Cardiac muscle cell (in vitro differentiated cells and primary cell): ENCODE measurements around the gene PLEKHG4. TPM values are rescaled to one million over a fixed set of nuclear protein-coding genes. Genes with fewer than 3 reads are reported as not detected.

ENCODE experiments used
- DNase-seq, 2 donors: peaks; one replicate each; pipeline versions ENCODE4 v3.0.0 to v3.0.0-alpha.2; 2010 to 2017; ENCODE audit warnings: low read depth in 1 of 2, low spot score in 1 of 2
- H3K27ac ChIP-seq: fragments of 200-600 bp; sonication (generic); 2 replicates; pipeline ENCODE4 v1.5.1; 2016
- H3K27me3 ChIP-seq: fragments of 200-600 bp; sonication (generic); 2 replicates; pipeline ENCODE4 v1.6.0; 2016; ENCODE audit warnings: control low read depth
- H3K36me3 ChIP-seq: fragments of 200-600 bp; sonication (generic); 2 replicates; pipeline ENCODE4 v1.5.1; 2016; ENCODE audit warnings: control low read depth
- H3K4me1 ChIP-seq: fragments of 200-600 bp; sonication (generic); 2 replicates; pipeline ENCODE4 v1.8.1; 2017; ENCODE audit warnings: low read depth, mild to moderate bottlenecking, mixed run types
- H3K4me3 ChIP-seq: fragments of 200-600 bp; sonication (generic); 2 replicates; pipeline ENCODE4 v1.5.1; 2016; ENCODE audit warnings: mild to moderate bottlenecking
- H3K9me3 ChIP-seq: fragments of 200-600 bp; sonication (generic); 2 replicates; pipeline ENCODE4 v1.5.1; 2017; ENCODE audit warnings: low read depth, mild to moderate bottlenecking, control low read depth
- CTCF ChIP-seq: IDR thresholded peaks from 2 replicates; pipeline ENCODE4 v1.5.1; 2012; ENCODE audit warnings: low read depth, mild to moderate bottlenecking, low read length
- polyA plus RNA-seq: library from polyadenylated mRNA; unstranded; fragments of >200 nt; fragmentation: Nextera tagmentation; extraction: Ambion mirVana; gene quantifications from 2 replicates; pipeline ENCODE4 v1.2.1, GENCODE V29; 2016
- total RNA-seq: library from RNA; depleted of rRNA; stranded (reverse); fragments of >200 nt; gene quantifications from 2 replicates; pipeline ENCODE4 v1.2.3, GENCODE V29; 2016

The PLEKHG4 gene
- total and polyA plus RNA-seq, 2 experiments from 2014 or later = 1.0 to 6.8 TPM

- no peaks in the 10 kb centered on the region for H3K9me3 ChIP-seq
- peaks cover 14% of the 10 kb centered on the region for H3K27me3 ChIP-seq
- H3K27ac ChIP-seq = no peak overlapping the region
- DNase-seq = no peak
- peaks cover 5% of the 10 kb centered on the region for H3K4me1 ChIP-seq
- no peak for TF ChIP-seq CTCF
- peak overlapping the region; percentile 58 for H3K4me3 ChIP-seq
- H3K36me3 ChIP-seq = no peaks in the 10 kb centered on the region
Observed at GRCh38 chr16:67248073-67248400, 31.3 kb upstream of the PLEKHG4 start.

GRCh38 chr16:67248401-67249177, 30.7 kb upstream of the PLEKHG4 start, which contains the start of gene SLC9A5:
SLC9A5 (plus strand) TSS chr16:67248979; CDS start chr16:67249015, 36 bp downstream.
- DNase-seq = peak in 1 of 2 donors; percentile 58
- Histone ChIP-seq H3K4me3 (peak within 1 kb of the TSS; percentile 58), H3K27me3 (peaks cover 14% of the 10 kb centered on the region), H3K4me1 (peaks cover 5% of the 10 kb centered on the region), H3K9me3 (no peaks in the 10 kb centered on the region), H3K27ac (no peak within 1 kb of the TSS), H3K36me3 (no peaks in the 10 kb centered on the region)
- TF ChIP-seq CTCF = no peak

GRCh38 chr16:67249178-67250044, 29.9 kb upstream of the PLEKHG4 start:
- peak in 1 of 2 donors; percentile 8 for DNase-seq
- H3K27ac ChIP-seq = no peak overlapping the region
- H3K9me3 ChIP-seq = no peaks in the 10 kb centered on the region
- H3K27me3 ChIP-seq = peaks cover 14% of the 10 kb centered on the region
- peaks cover 5% of the 10 kb centered on the region for H3K4me1 ChIP-seq
- peak overlapping the region; percentile 58 for H3K4me3 ChIP-seq
- no peaks in the 10 kb centered on the region for H3K36me3 ChIP-seq
- no peak for TF ChIP-seq CTCF

GRCh38 chr16:67250045-67250327, 29.3 kb upstream of the PLEKHG4 start:
- Histone ChIP-seq H3K4me1 (peaks cover 5% of the 10 kb centered on the region), H3K4me3 (no peak overlapping the region), H3K27ac (no peak overlapping the region), H3K27me3 (peaks cover 14% of the 10 kb centered on the region), H3K36me3 (no peaks in the 10 kb centered on the region), H3K9me3 (no peaks in the 10 kb centered on the region)
- TF ChIP-seq CTCF = no peak
- DNase-seq = no peak

- H3K27me3 ChIP-seq = peaks cover 14% of the 10 kb centered on the region
- no peak for DNase-seq
- peaks cover 3% of the 10 kb centered on the region for H3K4me1 ChIP-seq
- no peak for TF ChIP-seq CTCF
- no peak overlapping the region for H3K27ac ChIP-seq
- no peaks in the 10 kb centered on the region for H3K36me3 ChIP-seq
- no peak overlapping the region for H3K4me3 ChIP-seq
- no peaks in the 10 kb centered on the region for H3K9me3 ChIP-seq
Observed at GRCh38 chr16:67252609-67253497, 26.5 kb upstream of the PLEKHG4 start.
